ENCODE data around the gene PHTF2. TPM values are rescaled to one million over a fixed set of nuclear protein-coding genes. Genes with fewer than 3 reads are reported as not detected.
"Not testable (repeated sequence)": the region's sequence is repeated elsewhere in the genome, so short reads cannot be mapped to it uniquely, and the experiment has no call there.

PHTF2 gene
- total and polyA plus RNA-seq, 12 donors, result 4.3 to 24.3 (median 9.9) TPM

- DNase-seq, result no peak
- 82 to 92% (median 90%) methylated on average over 2 of the region's 2 CpGs for WGBS, 4 donors
- no peak overlapping the region for H3K27ac ChIP-seq
- no peaks in the 10 kb centered on the region for H3K9me3 ChIP-seq (replicated peaks in 1 of 3)
- TF ChIP-seq CTCF (IDR thresholded peaks at IDR 0.05), result no peak
- H3K36me3 ChIP-seq (replicated peaks in 1 of 2), result no peaks in the 10 kb centered on the region
- no peak overlapping the region for H3K4me3 ChIP-seq
- intact Hi-C loops (cut with DNase I), result no loop called here
- H3K4me1 ChIP-seq (replicated peaks in 1 of 2), result peaks cover 0 to 3% of the 10 kb centered on the region in 2 donors
- H3K27me3 ChIP-seq, result no peaks in the 10 kb centered on the region
These were observed 65.3 kb downstream of the PHTF2 start for GRCh38 chr7:77863860-77864259.

DNA sequence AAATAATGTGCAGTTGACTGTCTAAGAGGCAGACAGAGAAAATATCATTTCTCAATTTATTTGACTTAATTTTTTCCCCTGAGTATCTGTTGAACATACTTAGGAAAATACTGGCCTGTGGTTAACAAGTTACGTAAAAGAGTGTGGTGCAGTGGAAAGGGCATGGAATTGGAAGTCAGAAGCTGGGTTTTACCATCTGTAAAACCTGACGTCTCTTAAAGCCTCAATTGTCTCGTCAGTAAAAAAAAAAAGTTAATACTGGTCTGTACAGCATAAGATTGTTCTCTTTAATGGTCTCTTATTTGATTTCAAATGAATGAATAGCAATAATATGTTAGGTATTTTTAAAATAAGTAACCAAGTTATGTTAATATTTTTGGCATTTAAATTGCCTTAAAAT is 67.8 kb downstream of the PHTF2 start:
- WGBS, 4 donors, result 79 to 89% (median 82%) methylated on average over 3 of the region's 3 CpGs
- TF ChIP-seq CTCF (IDR thresholded peaks at IDR 0.05) (no peak), POLR2A (IDR thresholded peaks at IDR 0.05) (no peak)
- H3K4me1 ChIP-seq (replicated peaks in 1 of 2), result peaks cover 0 to 3% of the 10 kb centered on the region in 2 donors
- H3K27me3 ChIP-seq, result no peaks in the 10 kb centered on the region
- no peaks in the 10 kb centered on the region for H3K9me3 ChIP-seq (replicated peaks in 1 of 3)
- no peak overlapping the region for H3K27ac ChIP-seq
- no peaks in the 10 kb centered on the region for H3K36me3 ChIP-seq (replicated peaks in 1 of 2)
- H3K4me3 ChIP-seq, result no peak overlapping the region
- intact Hi-C loops (cut with DNase I), result no loop called here
- DNase-seq, result no peak

- no peaks in the 10 kb centered on the region for H3K36me3 ChIP-seq (replicated peaks in 1 of 2)
- intact Hi-C loops (cut with DNase I), result no loop called here
- WGBS, 4 donors, result 80 to 86% (median 83%) methylated on average over 3 of the region's 3 CpGs
- H3K9me3 ChIP-seq (replicated peaks in 1 of 3), result no peaks in the 10 kb centered on the region
- no peak for TF ChIP-seq POLR2A (IDR thresholded peaks at IDR 0.05)
- no peak for TF ChIP-seq CTCF (IDR thresholded peaks at IDR 0.05)
- peaks cover 0 to 3% of the 10 kb centered on the region in 2 donors for H3K4me1 ChIP-seq (replicated peaks in 1 of 2)
- H3K27me3 ChIP-seq, result no peaks in the 10 kb centered on the region
- DNase-seq, result no peak
- no peak overlapping the region for H3K27ac ChIP-seq
- H3K4me3 ChIP-seq, result no peak overlapping the region
These were observed 68.4 kb downstream of the PHTF2 start for GRCh38 chr7:77866786-77867536.

GRCh38 chr7:77867537-77867865 is 68.9 kb downstream of the PHTF2 start:
- no peaks in the 10 kb centered on the region for H3K27me3 ChIP-seq
- intact Hi-C loops (cut with DNase I), result no loop called here
- H3K27ac ChIP-seq, result no peak overlapping the region
- WGBS, 4 donors, result 91 to 100% (median 98%) methylated on average over 1 of the region's 1 CpG
- H3K9me3 ChIP-seq (replicated peaks in 1 of 3), result no peaks in the 10 kb centered on the region
- no peak for TF ChIP-seq POLR2A (IDR thresholded peaks at IDR 0.05)
- TF ChIP-seq CTCF (IDR thresholded peaks at IDR 0.05), result no peak
- H3K4me1 ChIP-seq (replicated peaks in 1 of 2), result peaks cover 0 to 3% of the 10 kb centered on the region in 2 donors
- no peaks in the 10 kb centered on the region for H3K36me3 ChIP-seq (replicated peaks in 1 of 2)
- H3K4me3 ChIP-seq, result no peak overlapping the region
- no peak for DNase-seq

DNA sequence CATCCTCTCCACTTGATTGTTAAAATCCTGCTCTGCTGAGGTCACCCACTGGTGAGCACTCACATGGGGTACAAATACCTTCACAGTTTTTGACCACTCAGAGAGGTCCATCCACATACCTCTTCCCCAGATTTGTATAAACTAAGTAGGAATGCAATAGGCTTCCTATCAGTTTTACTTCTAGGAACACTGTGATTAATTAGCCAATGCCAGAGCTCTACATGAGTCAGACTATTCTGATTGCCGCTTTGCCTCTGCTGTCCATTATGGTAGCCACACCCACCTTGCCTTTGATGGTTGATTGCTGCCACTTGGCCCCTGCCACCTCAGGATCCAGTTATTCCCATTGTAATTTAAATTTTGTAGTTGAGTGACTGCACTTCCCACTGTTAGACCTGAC is 73.7 kb downstream of the PHTF2 start:
- H3K4me3 ChIP-seq; DNase-seq; H3K27ac ChIP-seq; H3K36me3 ChIP-seq (replicated peaks in 1 of 2); intact Hi-C loops (cut with DNase I); H3K4me1 ChIP-seq (replicated peaks in 1 of 2); H3K27me3 ChIP-seq; H3K9me3 ChIP-seq (replicated peaks in 1 of 3): not testable (repeated sequence)
- 67 to 82% (median 81%) methylated on average over 1 of the region's 1 CpG for WGBS, 4 donors

DNA sequence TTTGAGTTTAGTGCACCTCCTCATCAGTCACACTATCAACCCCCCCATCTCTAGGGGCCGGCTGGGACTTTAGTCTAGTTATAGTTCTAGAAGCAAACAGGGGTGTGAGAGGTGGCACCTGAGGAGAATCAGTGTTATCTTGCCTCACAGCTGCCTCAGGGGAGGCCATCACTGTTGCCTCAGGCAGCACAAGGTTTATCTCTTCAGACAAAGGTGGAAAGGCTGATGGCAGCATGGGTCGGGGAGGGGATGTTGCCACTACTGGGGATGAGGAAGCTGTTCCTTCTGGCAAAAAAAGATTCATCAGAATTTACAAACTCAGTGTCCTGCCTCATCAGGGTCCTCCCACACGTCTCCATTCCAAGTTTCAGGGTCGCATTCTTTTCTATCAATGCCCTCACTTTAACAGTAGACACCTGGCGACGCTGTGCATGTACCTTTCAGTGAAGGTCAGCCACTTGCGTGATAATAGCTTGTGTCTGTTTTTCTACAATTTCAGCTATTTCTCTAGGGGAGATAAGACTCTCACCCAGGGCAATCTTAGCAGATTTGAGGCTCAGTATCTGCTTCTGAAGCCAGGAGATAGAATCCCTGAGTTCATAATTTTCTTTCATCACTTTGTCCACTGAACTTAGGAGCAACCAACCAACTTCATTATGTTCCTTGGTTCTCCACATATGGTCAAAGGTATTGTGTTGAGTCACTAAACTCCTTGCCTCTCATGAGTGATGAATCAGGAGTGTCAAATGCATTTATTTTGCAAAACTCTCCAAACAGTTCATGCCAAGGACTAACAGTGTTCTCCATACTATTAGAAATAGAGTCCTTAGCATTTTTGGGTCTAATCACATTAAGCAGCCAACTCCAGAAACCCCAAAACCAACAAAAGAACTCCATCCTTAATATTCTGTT is 75.1 kb downstream of the PHTF2 start:
- H3K27me3 ChIP-seq; H3K4me1 ChIP-seq (replicated peaks in 1 of 2); H3K27ac ChIP-seq; H3K9me3 ChIP-seq (replicated peaks in 1 of 3); H3K36me3 ChIP-seq (replicated peaks in 1 of 2); H3K4me3 ChIP-seq; intact Hi-C loops (cut with DNase I); DNase-seq: not testable (repeated sequence)
- 83 to 90% (median 86%) methylated on average over 7 of the region's 7 CpGs for WGBS, 4 donors
